HL-60 (cell line): ENCODE results near the gene EHD1.

Source experiments
- CTCF ChIP-seq: IDR thresholded peaks from one replicate; pipeline ENCODE4 v1.5.1; 2011; ENCODE audit warnings: low read length, control low read depth, inconsistent platforms; ENCODE audit not compliant: insufficient read depth
- GABPA ChIP-seq: IDR thresholded peaks from 2 replicates; pipeline ENCODE4 v1.6.1; 2012; ENCODE audit warnings: low read depth
- POLR2AphosphoS5 ChIP-seq: IDR thresholded peaks from 2 replicates; pipeline ENCODE4 v1.6.1; 2012; ENCODE audit warnings: low read depth
- REST ChIP-seq: IDR thresholded peaks from 2 replicates; pipeline ENCODE4 v1.6.1; 2012; ENCODE audit warnings: low read depth; ENCODE audit not compliant: insufficient replicate concordance
- SPI1 ChIP-seq: IDR thresholded peaks from 2 replicates; pipeline ENCODE4 v1.6.1; 2012; ENCODE audit warnings: low read depth, mild to moderate bottlenecking, borderline replicate concordance

GRCh38 chr11:64915376-64915887 lies 37.0 kb upstream of the EHD1 start:
- TF ChIP-seq CTCF (no peak), POLR2AphosphoS5 (no peak), GABPA (no peak), REST (no peak), SPI1 (peak; percentile 59)
